NCI-H774 (cell line): ENCODE results near the gene NDUFV3.
A peak's percentile ranks its signal among the peaks of the same experiment; 100 is the strongest.
"Not testable (repeated sequence)": the region's sequence is repeated elsewhere in the genome, so short reads cannot be mapped to it uniquely, and the experiment has no call there.

ENCODE experiments used
- DNase-seq: peaks from one replicate; lab custom pipeline; 2025; lab: John Stamatoyannopoulos, UW

The NDUFV3 gene

GRCh38 chr21:42892931-42893755 lies at the start of gene NDUFV3:
Gene NDUFV3 (plus strand): TSS chr21:42893309. CDS start chr21:42893334, 25 bp downstream.
- peak; percentile 90 for DNase-seq

- DNase-seq: no peak
Measured at GRCh38 chr21:42844411-42845113, 48.5 kb upstream of the NDUFV3 start.

GRCh38 chr21:42845296-42845965 lies 47.7 kb upstream of the NDUFV3 start:
- no peak for DNase-seq

- no peak for DNase-seq
Measured at GRCh38 chr21:42846221-42846620, 46.9 kb upstream of the NDUFV3 start.

- no peak for DNase-seq
Measured at GRCh38 chr21:42847051-42847707, 45.9 kb upstream of the NDUFV3 start.

GRCh38 chr21:42847726-42848125 lies 45.4 kb upstream of the NDUFV3 start:
- DNase-seq: no peak

- not testable (repeated sequence) for DNase-seq
Measured at GRCh38 chr21:42848144-42848931, 44.8 kb upstream of the NDUFV3 start.

- no peak for DNase-seq
Measured at GRCh38 chr21:42848932-42849758, 44.0 kb upstream of the NDUFV3 start.

- no peak for DNase-seq
Measured at GRCh38 chr21:42849759-42850412, 43.2 kb upstream of the NDUFV3 start.

- no peak for DNase-seq
Measured at GRCh38 chr21:42850463-42850862, 42.6 kb upstream of the NDUFV3 start.

- DNase-seq: no peak
Measured at GRCh38 chr21:42850866-42851391, 42.2 kb upstream of the NDUFV3 start.

- DNase-seq: no peak
Measured at GRCh38 chr21:42851812-42852665, 41.1 kb upstream of the NDUFV3 start.

- no peak for DNase-seq
Measured at GRCh38 chr21:42852925-42853570, 40.1 kb upstream of the NDUFV3 start.

- no peak for DNase-seq
Measured at GRCh38 chr21:42853621-42854020, 39.5 kb upstream of the NDUFV3 start.

GRCh38 chr21:42854246-42855010 lies 38.7 kb upstream of the NDUFV3 start:
- no peak for DNase-seq

- no peak for DNase-seq
Measured at GRCh38 chr21:42855171-42855936, 37.8 kb upstream of the NDUFV3 start.

- no peak for DNase-seq
Measured at GRCh38 chr21:42855937-42856335, 37.2 kb upstream of the NDUFV3 start.
